Left lung (tissue), 10 donors: ENCODE results near the gene KCNJ8. TPM values are rescaled to one million over a fixed set of nuclear protein-coding genes. Genes with fewer than 3 reads are reported as not detected.

ENCODE experiments used
- ATAC-seq: fragments of 200-7000 bp; cut with Tn5 transposase; one replicate; pipeline ENCODE4 v1.9.1; 2020; ENCODE audit warnings: moderate library complexity
- DNase-seq, 4 donors: peaks; one replicate each; pipeline ENCODE4 v3.0.0-alpha.2; 2013 to 2020
- H3K27ac ChIP-seq, 2 donors: fragments of 200-600 bp; sonication (generic) in 1 of 2; one replicate each; pipeline versions ENCODE4 v1.5.0 to v1.8.0; 2020 to 2021
- H3K27me3 ChIP-seq, 2 donors: fragments of 200-600 bp; sonication (generic) in 1 of 2; one replicate each; pipeline versions ENCODE4 v1.5.0 to v1.8.0; 2020 to 2021
- H3K36me3 ChIP-seq, 2 donors: fragments of 200-600 bp; sonication (generic) in 1 of 2; one replicate each; pipeline versions ENCODE4 v1.5.0 to v1.8.0; 2020 to 2021
- H3K4me1 ChIP-seq, 2 donors: fragments of 200-600 bp; one replicate each; pipeline ENCODE4 v1.8.0; 2021
- H3K4me3 ChIP-seq, 2 donors: fragments of 200-600 bp; sonication (generic) in 1 of 2; one replicate each; pipeline versions ENCODE4 v1.5.0 to v1.8.0; 2020 to 2021; ENCODE audit warnings: mild to moderate bottlenecking in 1 of 2
- H3K9me3 ChIP-seq, 2 donors: fragments of 200-600 bp; sonication (generic) in 1 of 2; one replicate each; pipeline versions ENCODE4 v1.5.0 to v1.8.0; 2020 to 2021
- intact Hi-C, 2 donors: fragments of 100-400 bp; cut with DNase I; formaldehyde crosslinking; loops; one replicate each; pipeline versions ENCODE4 v1.11.2 to v1.14.2; 2022
- polyA plus RNA-seq, 6 donors: library from polyadenylated mRNA; unstranded; fragments of 120-200 nt; gene quantifications; one replicate each; pipeline ENCODE4 v1.2.1, GENCODE V29; 2013; ENCODE audit not compliant: insufficient read length in 6 of 6
- total RNA-seq, 2 donors: library from RNA; stranded (reverse); fragmentation: NEBNext Ultra II Directional; extraction: Animal tissue kit (Norgen Biotek cat#: 25700); gene quantifications; one replicate each; pipeline ENCODE4 v1.2.1, GENCODE V29; 2021
- TF ChIP-seq, protein P1 (sequence below), 2 donors: fragments of 200-600 bp; sonication (generic) in 1 of 2; IDR thresholded peaks; one replicate each; pipeline versions ENCODE4 v1.5.0 to v1.8.0; 2021; ENCODE audit warnings: antibody characterized with exemption in 2 of 2
- donor health status: DM: no; HTN: yes; CAD: no.
- donor health status: DM: no; HTN: no; CAD: no.

KCNJ8 gene
- total and polyA plus RNA-seq, 8 donors, result 14.3 to 25.5 (median 21.3) TPM

DNA sequence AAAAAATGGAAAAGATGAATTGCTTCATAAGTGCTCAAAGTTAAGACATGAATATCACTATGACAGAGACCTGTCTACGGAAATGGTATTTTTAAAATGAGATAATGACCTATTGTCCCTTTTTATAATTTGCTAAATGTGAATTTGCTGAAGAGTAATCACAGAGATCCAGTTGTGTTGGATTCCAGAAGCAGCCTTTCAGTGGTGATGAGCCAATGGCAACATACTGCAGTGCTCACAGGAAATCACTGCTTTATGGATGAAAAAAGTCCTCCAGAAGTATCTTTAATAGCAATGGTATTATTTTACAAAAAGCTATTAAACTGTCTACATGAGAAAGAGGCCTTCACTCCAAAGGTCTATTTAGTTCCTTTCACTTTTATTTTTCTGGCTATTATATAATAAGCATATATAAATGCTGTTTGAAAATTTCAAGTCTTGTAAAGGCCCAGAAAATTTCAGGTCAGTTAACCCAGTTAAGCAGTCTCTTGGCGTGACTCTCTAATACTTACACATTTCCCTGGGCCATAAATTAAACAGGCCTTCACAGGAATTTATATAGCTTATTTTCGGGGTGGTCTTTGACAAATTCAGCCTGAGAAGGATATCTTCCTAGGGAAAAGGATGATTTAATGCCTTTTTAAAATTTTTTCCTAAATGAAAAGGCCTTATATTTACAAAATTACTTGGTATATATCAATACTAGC is 55.4 kb downstream of the KCNJ8 start:
- Histone ChIP-seq H3K27me3 (no peaks in the 10 kb centered on the region), H3K36me3 (no peaks in the 10 kb centered on the region), H3K9me3 (no peaks in the 10 kb centered on the region), H3K4me3 (no peak overlapping the region), H3K27ac (no peak overlapping the region), H3K4me1 (no peaks in the 10 kb centered on the region)
- DNase-seq, result no peak
- ATAC-seq, result no peak
- TF ChIP-seq, protein P1, sequence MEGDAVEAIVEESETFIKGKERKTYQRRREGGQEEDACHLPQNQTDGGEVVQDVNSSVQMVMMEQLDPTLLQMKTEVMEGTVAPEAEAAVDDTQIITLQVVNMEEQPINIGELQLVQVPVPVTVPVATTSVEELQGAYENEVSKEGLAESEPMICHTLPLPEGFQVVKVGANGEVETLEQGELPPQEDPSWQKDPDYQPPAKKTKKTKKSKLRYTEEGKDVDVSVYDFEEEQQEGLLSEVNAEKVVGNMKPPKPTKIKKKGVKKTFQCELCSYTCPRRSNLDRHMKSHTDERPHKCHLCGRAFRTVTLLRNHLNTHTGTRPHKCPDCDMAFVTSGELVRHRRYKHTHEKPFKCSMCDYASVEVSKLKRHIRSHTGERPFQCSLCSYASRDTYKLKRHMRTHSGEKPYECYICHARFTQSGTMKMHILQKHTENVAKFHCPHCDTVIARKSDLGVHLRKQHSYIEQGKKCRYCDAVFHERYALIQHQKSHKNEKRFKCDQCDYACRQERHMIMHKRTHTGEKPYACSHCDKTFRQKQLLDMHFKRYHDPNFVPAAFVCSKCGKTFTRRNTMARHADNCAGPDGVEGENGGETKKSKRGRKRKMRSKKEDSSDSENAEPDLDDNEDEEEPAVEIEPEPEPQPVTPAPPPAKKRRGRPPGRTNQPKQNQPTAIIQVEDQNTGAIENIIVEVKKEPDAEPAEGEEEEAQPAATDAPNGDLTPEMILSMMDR (IDR thresholded peaks at IDR 0.05), result no peak
- intact Hi-C loops, result no loop called here

DNA sequence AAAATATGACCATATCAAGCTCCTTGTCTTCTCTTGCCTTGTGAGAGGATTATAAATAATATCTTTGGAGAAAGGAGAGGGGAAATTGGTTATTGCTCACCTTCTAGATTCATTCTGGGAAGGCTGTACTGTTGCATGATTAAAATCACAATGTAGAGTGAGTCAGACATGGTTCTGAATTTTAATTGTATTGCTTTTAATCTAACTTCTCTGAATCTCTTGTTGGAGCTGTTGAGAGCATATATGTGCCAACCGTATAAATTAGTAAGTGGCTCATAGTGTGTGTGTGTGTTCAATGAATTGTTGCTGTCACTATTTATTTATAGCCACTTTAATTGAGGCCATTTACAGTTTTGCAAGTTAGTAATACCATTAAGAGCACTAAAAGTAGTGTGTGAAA is 56.1 kb downstream of the KCNJ8 start:
- intact Hi-C loops, result no loop called here
- Histone ChIP-seq H3K4me3 (no peak overlapping the region), H3K36me3 (no peaks in the 10 kb centered on the region), H3K9me3 (no peaks in the 10 kb centered on the region), H3K27ac (no peak overlapping the region), H3K27me3 (no peaks in the 10 kb centered on the region), H3K4me1 (no peaks in the 10 kb centered on the region)
- no peak for DNase-seq
- TF ChIP-seq, protein P1 (IDR thresholded peaks at IDR 0.05), result no peak
- no peak for ATAC-seq

DNA sequence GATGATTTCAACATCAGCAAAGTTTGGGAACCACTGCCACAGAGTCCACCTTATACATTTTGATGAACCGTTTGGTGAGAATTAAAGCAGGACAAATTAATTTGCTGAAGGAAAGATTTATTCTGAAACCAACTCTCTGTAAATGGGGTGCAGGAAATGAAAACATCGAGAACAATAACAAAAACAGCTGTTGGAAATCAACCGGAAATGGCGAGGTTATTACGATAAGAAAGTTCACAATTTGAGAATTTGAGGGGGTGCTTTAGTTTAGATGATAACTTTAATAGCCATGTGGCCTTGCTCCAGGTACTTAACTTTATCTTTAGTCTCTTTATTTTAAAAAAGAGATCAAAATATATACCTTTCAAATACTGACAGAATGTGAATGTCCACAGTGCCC is 56.7 kb downstream of the KCNJ8 start:
- H3K4me3 ChIP-seq, result no peak overlapping the region
- no peaks in the 10 kb centered on the region for H3K27me3 ChIP-seq
- DNase-seq, result no peak
- intact Hi-C loops, result no loop called here
- no peak overlapping the region for H3K27ac ChIP-seq
- no peaks in the 10 kb centered on the region for H3K36me3 ChIP-seq
- H3K4me1 ChIP-seq, result no peaks in the 10 kb centered on the region
- TF ChIP-seq, protein P1 (IDR thresholded peaks at IDR 0.05), result no peak
- H3K9me3 ChIP-seq, result no peaks in the 10 kb centered on the region
- no peak for ATAC-seq

DNA sequence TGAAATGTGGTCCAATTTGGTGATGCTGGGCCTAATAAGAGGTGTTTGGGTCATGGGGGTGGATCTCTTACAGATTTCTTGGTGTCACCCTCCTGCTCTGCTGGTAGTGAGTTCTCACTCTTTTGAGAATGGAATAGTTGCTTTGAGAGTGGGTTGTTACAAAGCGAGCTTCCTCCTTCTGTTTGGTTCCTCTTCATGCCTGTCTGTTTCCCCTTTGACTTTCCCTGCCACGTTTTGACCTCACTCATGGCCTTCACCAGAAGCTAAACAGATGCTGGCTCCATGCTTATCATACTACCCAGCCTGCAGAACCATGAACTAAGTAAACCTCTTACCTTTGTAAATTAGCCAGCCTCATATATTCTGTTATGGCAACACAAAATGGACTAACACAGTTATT is 59.1 kb downstream of the KCNJ8 start:
- TF ChIP-seq, protein P1 (IDR thresholded peaks at IDR 0.05), result no peak
- Histone ChIP-seq H3K36me3 (no peaks in the 10 kb centered on the region), H3K27ac (no peak overlapping the region), H3K27me3 (no peaks in the 10 kb centered on the region), H3K4me1 (no peaks in the 10 kb centered on the region), H3K9me3 (no peaks in the 10 kb centered on the region), H3K4me3 (no peak overlapping the region)
- intact Hi-C loops, result no loop called here
- DNase-seq, result no peak
- ATAC-seq, result no peak

Other genes starting within 250 kb of the KCNJ8 start
- under 1 TPM; 0.44 to 0.79 TPM for gene SPX, start 248.4 kb downstream of the KCNJ8 start, total RNA-seq
- 10 to 100 TPM in 4 of 6 donors, 1 to 10 TPM in 2; 8.1 to 13.5 (median 11.0) TPM for gene SPX, start 248.4 kb downstream of the KCNJ8 start, polyA plus RNA-seq
- not detected for gene GYS2, start 169.9 kb downstream of the KCNJ8 start, total RNA-seq
- under 1 TPM in 4 of 6 donors, not detected in 2; 0.07 to 0.42 (median 0.32) TPM for gene GYS2, start 169.9 kb downstream of the KCNJ8 start, polyA plus RNA-seq
- 100 to 1,000 TPM; 512 to 592 TPM for gene LDHB, start 116.9 kb downstream of the KCNJ8 start, total RNA-seq
- gene LDHB, start 116.9 kb downstream of the KCNJ8 start, polyA plus RNA-seq, result 1,000 to 10,000 TPM in 2 of 6 donors, 100 to 1,000 TPM in 4; 826 to 1,016 (median 952) TPM
- gene ABCC9, start 166.7 kb upstream of the KCNJ8 start, total RNA-seq, result 10 to 100 TPM; 14.1 to 30.5 TPM
- gene ABCC9, start 166.7 kb upstream of the KCNJ8 start, polyA plus RNA-seq, result 10 to 100 TPM; 12.2 to 21.1 (median 18.2) TPM